ENCODE measurements around the gene TSFM. TPM values are rescaled to one million over a fixed set of nuclear protein-coding genes. Genes with fewer than 3 reads are reported as not detected.

Gene TSFM
- total and polyA plus RNA-seq, 9 of the 15 experiments (the other 6 are each of a cell fraction or from before 2014, with no cell fraction given): 44.6 to 198 (median 60.2) TPM

DNA sequence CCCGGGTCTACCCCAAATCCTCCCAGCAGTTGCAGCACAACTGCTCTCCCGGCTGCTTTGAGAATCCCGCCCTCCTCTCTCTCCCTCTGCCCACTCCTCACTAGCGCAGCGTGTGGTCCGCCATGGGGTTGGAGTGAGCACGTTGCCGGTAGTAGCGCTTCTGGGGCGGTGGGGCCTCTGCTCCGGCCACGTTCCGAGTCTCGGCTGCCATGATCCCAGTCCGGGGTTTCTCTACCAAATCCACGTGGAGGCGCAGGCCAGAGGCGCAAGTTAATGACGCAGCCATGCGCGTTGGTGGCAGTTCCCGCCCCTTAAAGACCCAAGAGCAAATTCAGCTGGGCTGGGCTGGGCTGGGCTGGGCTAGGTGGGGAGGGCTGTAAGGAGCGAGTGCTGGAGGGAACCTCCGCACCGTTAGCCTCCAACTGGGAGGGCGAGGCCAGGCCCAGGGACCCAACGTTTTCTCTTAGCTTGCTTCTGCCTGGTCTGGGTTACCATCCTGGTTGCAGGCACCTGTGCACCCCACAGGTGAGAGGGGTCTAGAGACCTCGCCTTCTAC is 10.6 kb upstream of the TSFM start, which contains the start of gene METTL1 (continued):
- TF ChIP-seq PRDM10 (IDR thresholded peaks at IDR 0.05; ENCODE audit: partially characterized antibody): no peak
- no peak for TF ChIP-seq HMG20B (CRISPR knock-in tag; IDR thresholded peaks at IDR 0.05)
- no peak for TF ChIP-seq TAF15 (IDR thresholded peaks at IDR 0.05; ENCODE audit: low read depth, low read length)
- TF ChIP-seq, protein P1, sequence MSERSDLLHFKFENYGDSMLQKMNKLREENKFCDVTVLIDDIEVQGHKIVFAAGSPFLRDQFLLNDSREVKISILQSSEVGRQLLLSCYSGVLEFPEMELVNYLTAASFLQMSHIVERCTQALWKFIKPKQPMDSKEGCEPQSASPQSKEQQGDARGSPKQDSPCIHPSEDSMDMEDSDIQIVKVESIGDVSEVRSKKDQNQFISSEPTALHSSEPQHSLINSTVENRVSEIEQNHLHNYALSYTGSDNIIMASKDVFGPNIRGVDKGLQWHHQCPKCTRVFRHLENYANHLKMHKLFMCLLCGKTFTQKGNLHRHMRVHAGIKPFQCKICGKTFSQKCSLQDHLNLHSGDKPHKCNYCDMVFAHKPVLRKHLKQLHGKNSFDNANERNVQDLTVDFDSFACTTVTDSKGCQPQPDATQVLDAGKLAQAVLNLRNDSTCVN (CRISPR knock-in tag; IDR thresholded peaks at IDR 0.05): no peak
- no peak for TF ChIP-seq COPS2 (conservative IDR thresholded peaks at IDR 0.05)
- TF ChIP-seq ZNF280A (IDR thresholded peaks at IDR 0.05; ENCODE audit: low read depth, partially characterized antibody): no peak
- peak; percentile 49; the same call in 1 of the 2 replicates for TF ChIP-seq MGA (IDR thresholded peaks at IDR 0.05)
- no peak for TF ChIP-seq PHB2 (IDR thresholded peaks at IDR 0.05; ENCODE audit: low read depth)
- no peak for TF ChIP-seq ZNF212 (CRISPR knock-in tag; IDR thresholded peaks at IDR 0.05)
- TF ChIP-seq DPF2 (IDR thresholded peaks at IDR 0.05): peak; percentile 47; the same call in 1 of the 2 replicates

All from K562 (cell line).